K562 (cell line): Measurements from ENCODE around the gene C2orf42. TPM values are rescaled to one million over a fixed set of nuclear protein-coding genes. Genes with fewer than 3 reads are reported as not detected.
A peak's percentile ranks its signal among the peaks of the same experiment; 100 is the strongest.

Experiments
- BRCA1 ChIP-seq, 2 experiments: fragments of 450-650 bp in 1 of 2; sonication (generic) in 1 of 2; formaldehyde crosslinking in 1 of 2; IDR thresholded peaks; 2 replicates each; pipeline versions ENCODE4 v1.5.0 to v1.6.1; 2017 to 2020; ENCODE audit warnings: mild to moderate bottlenecking in 1 of 2, missing genetic modification reagents in 1 of 2
- CBFB ChIP-seq: sonication (generic); formaldehyde crosslinking; IDR thresholded peaks from 2 replicates; pipeline ENCODE4 v1.4.0; 2020; ENCODE audit warnings: mild to moderate bottlenecking, missing genetic modification reagents
- CBX5 ChIP-seq: IDR thresholded peaks from 2 replicates; pipeline ENCODE4 v1.6.1; 2014; ENCODE audit warnings: low read depth, borderline replicate concordance
- ESRRB ChIP-seq: fragments of 250-450 bp; sonication (Bioruptor Pico); IDR thresholded peaks from 2 replicates; pipeline ENCODE4 v1.5.0; 2020; ENCODE audit warnings: mild to moderate bottlenecking, moderate library complexity, borderline replicate concordance
- GTF2A2 ChIP-seq: IDR thresholded peaks from 2 replicates; pipeline ENCODE4 v1.6.1; 2016; ENCODE audit warnings: mild to moderate bottlenecking, missing genetic modification characterization, missing compliant biosample characterization
- KAT7 ChIP-seq: sonication (generic); formaldehyde crosslinking; IDR thresholded peaks from 2 replicates; pipeline ENCODE4 v1.8.0; 2022; ENCODE audit warnings: missing genetic modification reagents, mild to moderate bottlenecking, borderline replicate concordance
- NCOA2 ChIP-seq, 2 experiments: fragments of 450-650 bp; IDR thresholded peaks; 2 replicates each; pipeline ENCODE4 v1.6.1; 2018; ENCODE audit warnings: mild to moderate bottlenecking in 2 of 2, moderate library complexity in 1 of 2; ENCODE audit not compliant: partially characterized antibody in 2 of 2
- POLR3G ChIP-seq: IDR thresholded peaks from 2 replicates; pipeline ENCODE4 v1.6.1; 2011; ENCODE audit not compliant: insufficient read length, insufficient replicate concordance; ENCODE audit errors: extremely low read depth
- TFAM ChIP-seq: fragments of 250-450 bp; sonication (Bioruptor Pico); conservative IDR thresholded peaks from 2 replicates; pipeline ENCODE4 v1.5.0; 2021; ENCODE audit warnings: mild to moderate bottlenecking, moderate library complexity
- TOE1 ChIP-seq, 2 experiments: fragments of 450-650 bp in 1 of 2; sonication (generic) in 1 of 2; formaldehyde crosslinking in 1 of 2; IDR thresholded peaks; 2 replicates each; pipeline versions ENCODE4 v1.7.1 to v1.8.0; 2016 to 2022; ENCODE audit warnings: borderline replicate concordance in 2 of 2, mild to moderate bottlenecking in 2 of 2, antibody characterized with exemption in 1 of 2, inconsistent platforms in 1 of 2, low read depth in 1 of 2, missing genetic modification reagents in 1 of 2, moderate library complexity in 1 of 2
- ZBTB17 ChIP-seq: fragments of 450-650 bp; formaldehyde crosslinking; IDR thresholded peaks from 2 replicates; pipeline ENCODE4 v1.4.0; 2020; ENCODE audit warnings: mild to moderate bottlenecking
- ZBTB7A ChIP-seq: IDR thresholded peaks from 2 replicates; pipeline ENCODE4 v1.6.1; 2011; ENCODE audit warnings: low read depth, mild to moderate bottlenecking, low read length, moderate library complexity, borderline replicate concordance; ENCODE audit not compliant: control insufficient read depth
- ZFP91 ChIP-seq: sonication (generic); formaldehyde crosslinking; IDR thresholded peaks from 2 replicates; pipeline ENCODE4 v1.8.0; 2022; ENCODE audit warnings: mild to moderate bottlenecking, missing genetic modification reagents
- ZHX1 ChIP-seq: fragments of 150-350 bp; conservative IDR thresholded peaks from 2 replicates; pipeline ENCODE4 v1.6.1; 2014; ENCODE audit warnings: low read length
- ZNF324 ChIP-seq: fragments of 250-450 bp; sonication (Bioruptor Pico); IDR thresholded peaks from 2 replicates; pipeline ENCODE4 v1.4.0; 2020; ENCODE audit warnings: mild to moderate bottlenecking
- ZNF592 ChIP-seq: fragments of 450-650 bp; IDR thresholded peaks from 2 replicates; pipeline ENCODE4 v1.6.1; 2017; ENCODE audit warnings: antibody characterized with exemption, mild to moderate bottlenecking
- ZNF76 ChIP-seq: fragments of 250-450 bp; sonication (Bioruptor Pico); IDR thresholded peaks from 2 replicates; pipeline ENCODE4 v1.4.0; 2020; ENCODE audit warnings: mild to moderate bottlenecking, moderate library complexity, borderline replicate concordance
- polyA plus RNA-seq, 8 experiments: library from polyadenylated mRNA; depleted of rRNA in 4 of 8; stranded (reverse) in 5 of 8; unstranded in 3 of 8; fragments of >200 nt; fragmentation: Nextera tagmentation in 2 of 8; fragmentation: Illumina TruSeq in 1 of 8; extraction: Ambion mirVana in 2 of 8; extraction: Trizol in 1 of 8; gene quantifications; 2 replicates each; pipeline versions ENCODE4 v1.2.1 to v1.2.3, GENCODE V29; 2011 to 2014; ENCODE audit warnings: inconsistent platforms in 1 of 8, missing spikeins in 1 of 8
- total RNA-seq, 7 experiments: library from RNA; depleted of rRNA in 6 of 7; stranded (reverse); fragments of >200 nt in 6 of 7; fragmentation: Illumina TruSeq in 2 of 7; extraction: Trizol in 2 of 7; gene quantifications; 2 replicates each; pipeline versions ENCODE4 v1.2.1 to v1.2.3, GENCODE V29; 2011 to 2021; ENCODE audit warnings: low replicate concordance in 1 of 7

The C2orf42 gene
- total and polyA plus RNA-seq, 9 of the 15 experiments (the other 6 are each of a cell fraction or from before 2014, with no cell fraction given): 4.6 to 10.9 (median 7.5) TPM

GRCh38 chr2:70123051-70123828 is 67.6 kb downstream of the C2orf42 start (continued):
- no peak for TF ChIP-seq TFAM
- TF ChIP-seq TOE1 (IDR thresholded peaks at IDR 0.05; ENCODE audit: borderline replicate concordance): 0 out of 2 replicates have a peak, but pooled peaks have one; percentile 45
- TF ChIP-seq TOE1 (CRISPR knock-in tag; IDR thresholded peaks at IDR 0.05; ENCODE audit: borderline replicate concordance, low read depth): no peak
- no peak for TF ChIP-seq GTF2A2
- no peak for TF ChIP-seq ZHX1
- no peak for TF ChIP-seq ZBTB17
- no peak for TF ChIP-seq POLR3G
- 0 out of 2 replicates have a peak, but pooled peaks have one; percentile 20 for TF ChIP-seq ZFP91 (CRISPR knock-in tag)
- no peak for TF ChIP-seq CBX5
- TF ChIP-seq ZNF592: peak; percentile 95
- TF ChIP-seq ZNF324 (CRISPR knock-in tag): no peak
- TF ChIP-seq CBFB: no peak
- TF ChIP-seq BRCA1 (IDR thresholded peaks at IDR 0.05): no peak
- TF ChIP-seq BRCA1 (CRISPR knock-in tag; IDR thresholded peaks at IDR 0.05): no peak
- TF ChIP-seq KAT7 (CRISPR knock-in tag): no peak
- no peak for TF ChIP-seq ZBTB7A
- TF ChIP-seq ZNF76 (CRISPR knock-in tag): 0 out of 2 replicates have a peak, but pooled peaks have one; percentile 15
- no peak for TF ChIP-seq NCOA2 (IDR thresholded peaks at IDR 0.05; ENCODE audit: partially characterized antibody in 2 of 2)
- no peak for TF ChIP-seq ESRRB (CRISPR knock-in tag)
